Measurements from ENCODE around the gene MYCBPAP.

Gene MYCBPAP

DNA sequence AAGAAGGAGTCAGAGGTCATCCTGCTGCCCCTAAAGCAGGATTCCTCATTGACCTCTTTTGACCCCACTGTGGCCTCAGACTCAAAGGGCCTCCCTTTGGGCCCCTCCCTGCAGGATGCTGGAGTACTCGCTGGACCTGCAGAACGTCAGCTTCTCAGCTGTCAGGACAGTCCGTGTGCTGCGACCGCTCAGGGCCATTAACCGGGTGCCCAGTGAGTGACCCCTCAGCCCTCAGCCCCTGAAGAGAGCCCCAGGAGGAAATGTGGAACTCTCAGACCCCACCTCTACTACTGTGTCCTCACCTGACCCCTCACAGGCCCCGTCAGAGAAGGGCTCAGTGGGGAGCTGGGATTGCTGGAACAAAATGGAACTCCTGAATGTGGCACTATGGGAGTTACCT, 61.4 kb downstream of the MYCBPAP start:
- Histone ChIP-seq H3K36me3 (replicated peaks; ENCODE audit: low read depth, low read length) (no peaks in the 10 kb centered on the region), H3K79me2 (ENCODE audit: low read length) (no peaks in the 10 kb centered on the region), H3K9ac (ENCODE audit: low read length) (no peak overlapping the region), H3K4me2 (ENCODE audit: low read length) (no peak overlapping the region), H3K4me1 (ENCODE audit: low read length) (no peaks in the 10 kb centered on the region), H3K27ac (ENCODE audit: low read length) (no peak overlapping the region), H3K9me3 (ENCODE audit: insufficient read depth, low read length) (no peaks in the 10 kb centered on the region), H3K27me3 (ENCODE audit: low read depth, low read length) (peaks cover 38% of the 10 kb centered on the region), H3K4me3 (ENCODE audit: low read length) (no peak overlapping the region), H4K20me1 (ENCODE audit: insufficient read depth, low read length) (no peaks in the 10 kb centered on the region), H2AFZ (ENCODE audit: low read depth, low read length) (no peak overlapping the region)
- TF ChIP-seq, protein P1, sequence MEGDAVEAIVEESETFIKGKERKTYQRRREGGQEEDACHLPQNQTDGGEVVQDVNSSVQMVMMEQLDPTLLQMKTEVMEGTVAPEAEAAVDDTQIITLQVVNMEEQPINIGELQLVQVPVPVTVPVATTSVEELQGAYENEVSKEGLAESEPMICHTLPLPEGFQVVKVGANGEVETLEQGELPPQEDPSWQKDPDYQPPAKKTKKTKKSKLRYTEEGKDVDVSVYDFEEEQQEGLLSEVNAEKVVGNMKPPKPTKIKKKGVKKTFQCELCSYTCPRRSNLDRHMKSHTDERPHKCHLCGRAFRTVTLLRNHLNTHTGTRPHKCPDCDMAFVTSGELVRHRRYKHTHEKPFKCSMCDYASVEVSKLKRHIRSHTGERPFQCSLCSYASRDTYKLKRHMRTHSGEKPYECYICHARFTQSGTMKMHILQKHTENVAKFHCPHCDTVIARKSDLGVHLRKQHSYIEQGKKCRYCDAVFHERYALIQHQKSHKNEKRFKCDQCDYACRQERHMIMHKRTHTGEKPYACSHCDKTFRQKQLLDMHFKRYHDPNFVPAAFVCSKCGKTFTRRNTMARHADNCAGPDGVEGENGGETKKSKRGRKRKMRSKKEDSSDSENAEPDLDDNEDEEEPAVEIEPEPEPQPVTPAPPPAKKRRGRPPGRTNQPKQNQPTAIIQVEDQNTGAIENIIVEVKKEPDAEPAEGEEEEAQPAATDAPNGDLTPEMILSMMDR (IDR thresholded peaks at IDR 0.05; ENCODE audit: low read depth, low read length) = no peak
- no peak for TF ChIP-seq EZH2phosphoT487 (IDR thresholded peaks at IDR 0.05; ENCODE audit: low read depth)

DNA sequence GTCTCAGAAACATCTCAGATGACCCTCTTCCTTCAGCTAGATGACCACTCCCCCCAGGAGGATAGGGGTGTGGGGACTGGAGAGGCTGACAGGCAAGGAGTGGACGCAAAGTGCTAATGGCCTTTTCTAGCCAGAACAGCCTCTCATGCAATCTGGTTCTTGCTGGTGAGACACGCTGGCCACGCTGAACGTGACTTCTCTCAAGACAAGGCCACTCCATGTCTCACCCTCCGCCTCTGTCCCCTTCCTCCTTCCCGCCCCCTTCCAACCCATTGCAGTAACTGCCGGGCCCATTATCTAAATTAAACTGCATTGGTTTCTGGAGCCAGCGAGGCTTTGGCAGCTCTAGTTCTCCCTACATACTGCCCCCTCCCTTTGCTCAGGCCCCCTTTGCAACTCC, 61.8 kb downstream of the MYCBPAP start:
- no peaks in the 10 kb centered on the region for H4K20me1 ChIP-seq (ENCODE audit: insufficient read depth, low read length)
- H3K4me1 ChIP-seq (ENCODE audit: low read length) = no peaks in the 10 kb centered on the region
- no peak overlapping the region for H3K27ac ChIP-seq (ENCODE audit: low read length)
- peaks cover 34% of the 10 kb centered on the region for H3K27me3 ChIP-seq (ENCODE audit: low read depth, low read length)
- no peak overlapping the region for H3K4me3 ChIP-seq (ENCODE audit: low read length)
- no peaks in the 10 kb centered on the region for H3K9me3 ChIP-seq (ENCODE audit: insufficient read depth, low read length)
- H3K9ac ChIP-seq (ENCODE audit: low read length) = no peak overlapping the region
- no peaks in the 10 kb centered on the region for H3K36me3 ChIP-seq (replicated peaks; ENCODE audit: low read depth, low read length)
- H3K79me2 ChIP-seq (ENCODE audit: low read length) = no peaks in the 10 kb centered on the region
- TF ChIP-seq, protein P1 (IDR thresholded peaks at IDR 0.05; ENCODE audit: low read depth, low read length) = no peak
- no peak for TF ChIP-seq EZH2phosphoT487 (IDR thresholded peaks at IDR 0.05; ENCODE audit: low read depth)
- no peak overlapping the region for H2AFZ ChIP-seq (ENCODE audit: low read depth, low read length)
- H3K4me2 ChIP-seq (ENCODE audit: low read length) = no peak overlapping the region

DNA sequence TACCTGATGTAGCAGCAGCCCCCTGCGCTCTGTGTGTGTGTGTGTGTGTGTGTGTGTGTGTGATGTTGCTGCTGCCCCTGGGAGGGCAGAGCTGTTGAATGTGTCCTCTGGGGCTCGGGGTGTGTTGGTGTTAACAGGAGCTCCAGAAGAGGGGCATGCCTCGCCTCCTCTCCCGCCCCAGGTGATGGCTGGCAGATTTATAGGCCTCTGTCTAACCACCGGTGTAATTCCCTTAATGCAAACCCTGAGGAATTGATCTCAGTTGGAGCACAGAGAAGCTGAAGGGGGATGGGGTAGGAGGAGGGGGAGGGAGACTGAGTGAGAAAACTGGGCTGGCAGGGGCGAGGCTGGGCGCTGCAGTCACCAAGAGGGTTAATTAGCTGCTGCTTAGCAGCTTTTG, 62.3 kb downstream of the MYCBPAP start:
- Histone ChIP-seq H3K4me1 (ENCODE audit: low read length) (no peaks in the 10 kb centered on the region), H3K4me2 (ENCODE audit: low read length) (no peak overlapping the region), H3K9me3 (ENCODE audit: insufficient read depth, low read length) (no peaks in the 10 kb centered on the region), H3K27me3 (ENCODE audit: low read depth, low read length) (peaks cover 30% of the 10 kb centered on the region), H4K20me1 (ENCODE audit: insufficient read depth, low read length) (no peaks in the 10 kb centered on the region), H3K79me2 (ENCODE audit: low read length) (no peaks in the 10 kb centered on the region), H3K9ac (ENCODE audit: low read length) (no peak overlapping the region), H3K27ac (ENCODE audit: low read length) (no peak overlapping the region), H3K4me3 (ENCODE audit: low read length) (no peak overlapping the region), H3K36me3 (replicated peaks; ENCODE audit: low read depth, low read length) (no peaks in the 10 kb centered on the region), H2AFZ (ENCODE audit: low read depth, low read length) (no peak overlapping the region)
- TF ChIP-seq, protein P1 (IDR thresholded peaks at IDR 0.05; ENCODE audit: low read depth, low read length) = no peak
- TF ChIP-seq EZH2phosphoT487 (IDR thresholded peaks at IDR 0.05; ENCODE audit: low read depth) = no peak

DNA sequence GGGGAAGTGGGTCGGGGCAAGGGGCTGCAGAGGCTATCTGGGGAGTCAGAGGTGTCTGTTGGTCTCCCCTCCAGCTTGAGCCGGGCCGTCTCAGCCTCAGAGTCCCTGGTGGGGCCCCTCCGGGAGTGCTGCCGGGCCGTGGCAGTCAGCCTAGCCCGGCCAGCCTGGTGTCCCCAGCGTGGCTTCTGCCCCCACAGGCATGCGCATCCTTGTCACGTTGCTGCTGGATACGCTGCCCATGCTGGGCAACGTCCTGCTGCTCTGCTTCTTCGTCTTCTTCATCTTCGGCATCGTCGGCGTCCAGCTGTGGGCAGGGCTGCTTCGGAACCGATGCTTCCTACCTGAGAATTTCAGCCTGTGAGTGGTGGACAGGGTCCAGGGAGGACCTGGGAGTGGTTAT, 63.4 kb downstream of the MYCBPAP start:
- Histone ChIP-seq H3K9ac (ENCODE audit: low read length) (no peak overlapping the region), H3K9me3 (ENCODE audit: insufficient read depth, low read length) (no peaks in the 10 kb centered on the region), H2AFZ (ENCODE audit: low read depth, low read length) (no peak overlapping the region), H4K20me1 (ENCODE audit: insufficient read depth, low read length) (no peaks in the 10 kb centered on the region), H3K36me3 (replicated peaks; ENCODE audit: low read depth, low read length) (no peaks in the 10 kb centered on the region), H3K79me2 (ENCODE audit: low read length) (no peaks in the 10 kb centered on the region), H3K4me2 (ENCODE audit: low read length) (no peak overlapping the region), H3K4me3 (ENCODE audit: low read length) (no peak overlapping the region), H3K4me1 (ENCODE audit: low read length) (no peaks in the 10 kb centered on the region), H3K27me3 (ENCODE audit: low read depth, low read length) (peaks cover 19% of the 10 kb centered on the region), H3K27ac (ENCODE audit: low read length) (no peak overlapping the region)
- TF ChIP-seq, protein P1 (IDR thresholded peaks at IDR 0.05; ENCODE audit: low read depth, low read length) = no peak
- no peak for TF ChIP-seq EZH2phosphoT487 (IDR thresholded peaks at IDR 0.05; ENCODE audit: low read depth)
